Measurements from ENCODE around the gene TOLLIP.

Gene TOLLIP

DNA sequence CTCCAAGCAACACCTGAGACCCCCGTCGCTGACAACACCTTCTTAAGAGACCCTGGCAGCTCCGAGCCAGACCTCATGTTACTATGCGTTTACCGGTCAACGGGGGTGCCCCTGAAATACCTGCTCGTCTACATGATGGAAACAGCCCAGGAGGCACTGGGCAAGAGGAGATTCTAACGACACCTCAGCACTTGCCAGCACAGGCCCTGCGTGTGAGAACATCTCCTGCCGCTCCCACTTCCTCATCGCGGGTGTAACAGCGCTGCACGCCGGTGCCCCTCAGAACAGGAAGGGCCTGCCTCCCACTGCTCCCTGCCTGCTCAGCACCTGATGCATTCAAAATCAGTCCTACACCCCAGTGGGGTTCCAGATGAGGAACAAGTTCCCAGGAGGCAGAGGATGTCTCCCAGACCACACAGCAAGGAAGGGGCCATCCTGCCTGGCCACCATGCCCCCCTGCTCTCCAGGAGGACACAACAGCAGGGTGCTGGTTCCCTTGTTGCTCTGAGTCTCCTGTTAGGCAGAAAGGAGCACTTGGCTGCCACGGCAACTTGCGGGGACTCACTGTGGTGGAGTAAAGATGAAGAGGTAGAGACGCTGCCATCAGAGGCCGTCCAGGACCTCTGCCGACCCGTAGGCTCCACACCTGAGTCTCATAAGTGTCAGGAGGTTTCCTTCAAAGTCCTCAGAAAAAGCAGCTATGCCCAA, 2.1 kb downstream of the TOLLIP start:
- H3K4me3 ChIP-seq (ENCODE audit: low read length), result no peak overlapping the region
- no peak overlapping the region for H3K9ac ChIP-seq (ENCODE audit: low read depth, low read length)
- no peaks in the 10 kb centered on the region for H3K4me1 ChIP-seq (ENCODE audit: insufficient read depth, low read length)
- 0 out of 2 replicates have a peak, but pooled peaks cover 8% of the 10 kb centered on the region for H3K9me3 ChIP-seq (ENCODE audit: insufficient read depth, low read depth, low read length)
- no peaks in the 10 kb centered on the region for H3K27me3 ChIP-seq (ENCODE audit: insufficient read depth, low read length)
- no peak overlapping the region for H3K27ac ChIP-seq (ENCODE audit: low read length)
- no peaks in the 10 kb centered on the region for H3K36me3 ChIP-seq (ENCODE audit: insufficient read depth, low read depth, low read length)

DNA sequence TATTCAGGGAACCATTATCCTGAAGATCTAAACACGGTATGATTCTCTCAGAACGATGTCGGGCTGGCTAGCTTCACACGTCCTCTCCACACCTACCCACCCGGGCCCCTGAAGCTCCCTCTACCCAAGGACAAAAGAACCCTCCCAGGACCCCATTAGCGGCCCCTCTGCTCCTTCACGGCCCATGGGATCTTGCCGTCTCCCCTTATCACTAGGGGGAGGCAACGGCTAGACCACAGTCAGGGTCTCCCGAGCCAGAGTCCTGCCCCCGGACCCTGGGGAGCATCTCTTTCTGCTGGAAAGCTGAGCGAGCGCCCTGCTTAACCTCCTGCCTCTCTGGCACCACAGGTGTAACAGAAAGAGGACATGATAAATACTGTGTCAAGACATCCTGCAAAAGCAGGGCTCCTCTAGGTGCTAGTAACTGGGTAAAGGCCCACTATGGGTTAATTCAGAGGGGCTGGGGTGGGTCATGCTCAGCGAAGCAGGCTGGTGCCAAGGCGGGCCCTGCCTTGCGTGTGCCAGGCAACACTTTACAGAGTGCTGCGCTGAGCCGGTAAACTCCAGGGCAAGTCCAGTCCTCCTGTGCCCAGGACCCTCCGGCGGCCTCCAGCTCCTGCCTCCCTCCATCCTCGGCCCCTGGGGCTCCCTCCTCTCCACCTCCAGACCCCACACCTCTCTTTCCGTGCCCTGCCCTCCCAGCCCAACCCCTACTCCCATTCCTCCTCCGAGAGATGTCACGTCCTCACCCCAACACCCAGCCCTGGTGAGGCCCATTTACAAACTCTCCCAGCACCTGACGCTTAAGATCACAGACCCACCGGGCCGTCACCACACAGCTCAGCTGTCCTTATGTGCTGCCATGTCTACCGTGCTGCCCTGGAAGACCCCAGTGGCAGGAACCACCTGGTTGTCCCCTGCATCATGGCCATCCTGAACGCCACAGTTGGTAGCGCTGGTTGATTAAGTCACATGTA, 3.0 kb downstream of the TOLLIP start:
- no peak overlapping the region for H3K27ac ChIP-seq (ENCODE audit: low read length)
- no peaks in the 10 kb centered on the region for H3K4me1 ChIP-seq (ENCODE audit: insufficient read depth, low read length)
- H3K9ac ChIP-seq (ENCODE audit: low read depth, low read length), result no peak overlapping the region
- H3K4me3 ChIP-seq (ENCODE audit: low read length), result no peak overlapping the region
- 0 out of 2 replicates have a peak, but pooled peaks cover under 1% of the 10 kb centered on the region for H3K9me3 ChIP-seq (ENCODE audit: insufficient read depth, low read depth, low read length)
- H3K36me3 ChIP-seq (ENCODE audit: insufficient read depth, low read depth, low read length), result no peaks in the 10 kb centered on the region
- no peaks in the 10 kb centered on the region for H3K27me3 ChIP-seq (ENCODE audit: insufficient read depth, low read length)

DNA sequence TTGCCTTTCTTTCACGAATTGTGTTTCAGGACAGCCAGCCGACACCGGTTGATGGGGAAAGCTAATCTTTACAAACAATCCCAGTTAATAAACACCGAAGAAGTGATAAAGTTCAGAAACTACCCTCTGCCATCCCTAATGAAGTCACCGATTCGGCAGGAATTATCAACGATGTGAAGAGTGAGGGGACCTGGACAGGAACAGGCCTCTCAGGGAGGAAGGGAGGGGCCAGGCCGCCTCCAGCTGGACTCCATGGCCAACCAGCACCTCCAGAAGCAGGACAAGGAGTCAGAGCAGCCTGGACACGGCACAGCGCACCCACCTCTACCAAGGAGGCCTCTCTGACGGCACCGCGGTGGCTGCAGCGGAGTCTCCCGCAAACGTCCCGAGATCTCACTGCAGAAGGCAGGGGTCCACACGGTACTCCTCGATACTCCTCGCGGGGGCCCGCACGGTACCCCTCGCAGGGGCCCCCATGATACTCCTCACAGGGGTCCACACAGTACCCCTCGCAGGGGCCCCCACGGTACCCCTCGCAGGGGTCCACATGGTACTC, 3.9 kb downstream of the TOLLIP start:
- no peaks in the 10 kb centered on the region for H3K36me3 ChIP-seq (ENCODE audit: insufficient read depth, low read depth, low read length)
- H3K9ac ChIP-seq (ENCODE audit: low read depth, low read length), result no peak overlapping the region
- H3K4me1 ChIP-seq (ENCODE audit: insufficient read depth, low read length), result no peaks in the 10 kb centered on the region
- H3K27me3 ChIP-seq (ENCODE audit: insufficient read depth, low read length), result no peaks in the 10 kb centered on the region
- H3K27ac ChIP-seq (ENCODE audit: low read length), result no peak overlapping the region
- no peak overlapping the region for H3K4me3 ChIP-seq (ENCODE audit: low read length)
- no peaks in the 10 kb centered on the region for H3K9me3 ChIP-seq (ENCODE audit: insufficient read depth, low read depth, low read length)

DNA sequence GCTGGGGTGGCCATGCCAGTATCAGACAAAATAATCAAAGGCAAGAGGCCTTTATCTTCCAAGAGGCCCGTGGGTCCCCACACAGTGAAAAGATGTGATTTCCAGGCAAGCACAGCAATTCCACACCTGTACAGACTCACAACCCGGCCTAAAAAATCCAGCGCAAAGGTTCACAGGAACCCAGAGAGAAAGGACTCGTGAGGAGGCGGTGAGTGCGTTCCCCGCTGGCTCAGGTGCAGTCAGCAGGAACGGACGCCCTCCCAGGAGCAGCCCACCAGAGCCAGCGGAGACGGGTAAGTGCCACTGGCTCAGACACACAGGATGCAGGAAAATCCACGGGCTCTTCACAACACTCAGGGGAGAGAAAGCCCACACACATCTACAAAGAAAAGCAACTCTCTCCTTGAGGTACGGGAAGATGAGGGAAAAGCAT, 4.4 kb downstream of the TOLLIP start:
- H3K36me3 ChIP-seq (ENCODE audit: insufficient read depth, low read depth, low read length), result no peaks in the 10 kb centered on the region
- H3K9ac ChIP-seq (ENCODE audit: low read depth, low read length), result no peak overlapping the region

DNA sequence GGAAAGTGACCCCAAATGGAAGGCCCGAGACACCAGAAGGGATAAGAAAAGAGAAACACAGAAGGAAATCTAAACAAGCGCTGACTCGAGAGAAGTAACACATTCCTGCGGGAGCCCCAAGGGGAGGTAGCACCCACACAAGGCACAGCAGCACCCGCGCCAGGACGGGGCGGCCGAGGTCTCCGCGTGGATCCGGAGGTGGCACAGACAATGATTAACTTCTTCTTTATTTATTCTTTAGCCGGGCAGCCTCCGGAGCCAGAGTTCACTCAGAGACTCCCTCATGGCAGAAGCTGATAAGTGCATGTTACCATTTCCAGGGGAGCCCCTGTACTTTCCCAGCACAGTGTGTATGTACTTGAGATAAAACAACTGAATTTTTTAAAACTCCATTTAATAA, 5.1 kb downstream of the TOLLIP start:
- H3K27me3 ChIP-seq (ENCODE audit: insufficient read depth, low read length), result no peaks in the 10 kb centered on the region
- H3K4me3 ChIP-seq (ENCODE audit: low read length), result no peak overlapping the region
- H3K4me1 ChIP-seq (ENCODE audit: insufficient read depth, low read length), result no peaks in the 10 kb centered on the region
- no peak overlapping the region for H3K27ac ChIP-seq (ENCODE audit: low read length)
- no peaks in the 10 kb centered on the region for H3K36me3 ChIP-seq (ENCODE audit: insufficient read depth, low read depth, low read length)
- no peak overlapping the region for H3K9ac ChIP-seq (ENCODE audit: low read depth, low read length)
- no peaks in the 10 kb centered on the region for H3K9me3 ChIP-seq (ENCODE audit: insufficient read depth, low read depth, low read length)

More for the DNA sequence above, 4.4 kb downstream of the TOLLIP start:
- no peaks in the 10 kb centered on the region for H3K9me3 ChIP-seq (ENCODE audit: insufficient read depth, low read depth, low read length)
- no peaks in the 10 kb centered on the region for H3K4me1 ChIP-seq (ENCODE audit: insufficient read depth, low read length)
- no peak overlapping the region for H3K4me3 ChIP-seq (ENCODE audit: low read length)
- H3K27me3 ChIP-seq (ENCODE audit: insufficient read depth, low read length), result no peaks in the 10 kb centered on the region
- no peak overlapping the region for H3K27ac ChIP-seq (ENCODE audit: low read length)

DNA sequence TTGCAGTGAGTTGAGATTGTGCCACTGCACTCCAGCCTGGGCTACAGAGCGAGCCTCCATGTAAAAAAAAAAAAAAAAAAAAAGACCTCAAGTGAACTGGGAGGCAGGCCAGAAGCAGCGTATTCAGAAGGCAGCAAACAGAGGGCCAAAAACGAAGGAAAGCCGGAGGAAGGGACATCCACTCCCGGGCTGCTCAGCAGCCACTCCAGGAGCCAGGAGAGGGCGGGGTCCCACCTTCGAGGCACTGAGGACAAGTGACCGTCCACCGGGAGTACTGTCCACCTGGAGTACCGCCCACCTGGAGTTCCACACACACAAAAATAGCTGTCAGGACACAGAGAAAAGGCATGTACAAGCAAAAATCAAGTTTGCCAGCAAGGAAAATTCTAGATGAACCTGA, 5.5 kb downstream of the TOLLIP start:
- H3K9me3 ChIP-seq (ENCODE audit: insufficient read depth, low read depth, low read length), result no peaks in the 10 kb centered on the region
- H3K4me3 ChIP-seq (ENCODE audit: low read length), result no peak overlapping the region
- no peak overlapping the region for H3K9ac ChIP-seq (ENCODE audit: low read depth, low read length)
- H3K36me3 ChIP-seq (ENCODE audit: insufficient read depth, low read depth, low read length), result no peaks in the 10 kb centered on the region
- H3K27ac ChIP-seq (ENCODE audit: low read length), result no peak overlapping the region
- no peaks in the 10 kb centered on the region for H3K27me3 ChIP-seq (ENCODE audit: insufficient read depth, low read length)
- H3K4me1 ChIP-seq (ENCODE audit: insufficient read depth, low read length), result no peaks in the 10 kb centered on the region

DNA sequence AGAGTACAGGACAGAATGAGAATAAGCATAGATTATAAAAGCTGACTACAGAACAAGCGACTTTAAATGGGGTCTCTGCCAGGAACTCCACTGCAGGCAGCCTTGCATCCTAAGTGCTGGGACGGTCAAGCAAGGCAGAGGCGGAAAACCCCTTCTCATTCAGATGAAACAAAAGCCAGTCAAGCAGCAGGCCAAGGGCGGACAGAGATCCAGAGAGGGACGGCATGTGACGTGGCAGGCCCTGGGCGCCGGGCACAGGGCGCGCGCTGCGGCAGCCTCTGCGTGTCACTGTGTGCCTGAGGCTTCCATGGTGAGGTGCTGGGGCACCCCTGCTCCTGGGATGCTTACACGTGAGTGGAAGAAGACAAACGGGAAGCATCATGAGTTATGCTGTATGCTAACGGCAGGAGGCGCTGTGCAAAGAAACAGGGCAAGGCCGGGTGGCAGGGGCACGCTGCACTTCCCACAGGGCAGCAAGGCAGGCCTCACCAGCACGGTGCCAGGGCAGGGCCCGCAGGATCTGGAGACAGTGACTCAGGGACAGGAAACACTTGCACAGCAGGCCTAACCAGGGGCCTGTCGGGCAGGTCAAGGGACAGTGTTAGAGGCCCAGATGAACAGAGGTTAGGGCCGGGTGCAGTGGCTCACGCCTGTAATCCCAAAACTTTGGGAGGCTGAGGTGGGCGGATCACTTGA, 6.2 kb downstream of the TOLLIP start:
- no peak overlapping the region for H3K27ac ChIP-seq (ENCODE audit: low read length)
- H3K4me3 ChIP-seq (ENCODE audit: low read length), result no peak overlapping the region
- no peaks in the 10 kb centered on the region for H3K4me1 ChIP-seq (ENCODE audit: insufficient read depth, low read length)
- no peaks in the 10 kb centered on the region for H3K27me3 ChIP-seq (ENCODE audit: insufficient read depth, low read length)
- no peak overlapping the region for H3K9ac ChIP-seq (ENCODE audit: low read depth, low read length)
- no peaks in the 10 kb centered on the region for H3K9me3 ChIP-seq (ENCODE audit: insufficient read depth, low read depth, low read length)
- no peaks in the 10 kb centered on the region for H3K36me3 ChIP-seq (ENCODE audit: insufficient read depth, low read depth, low read length)

DNA sequence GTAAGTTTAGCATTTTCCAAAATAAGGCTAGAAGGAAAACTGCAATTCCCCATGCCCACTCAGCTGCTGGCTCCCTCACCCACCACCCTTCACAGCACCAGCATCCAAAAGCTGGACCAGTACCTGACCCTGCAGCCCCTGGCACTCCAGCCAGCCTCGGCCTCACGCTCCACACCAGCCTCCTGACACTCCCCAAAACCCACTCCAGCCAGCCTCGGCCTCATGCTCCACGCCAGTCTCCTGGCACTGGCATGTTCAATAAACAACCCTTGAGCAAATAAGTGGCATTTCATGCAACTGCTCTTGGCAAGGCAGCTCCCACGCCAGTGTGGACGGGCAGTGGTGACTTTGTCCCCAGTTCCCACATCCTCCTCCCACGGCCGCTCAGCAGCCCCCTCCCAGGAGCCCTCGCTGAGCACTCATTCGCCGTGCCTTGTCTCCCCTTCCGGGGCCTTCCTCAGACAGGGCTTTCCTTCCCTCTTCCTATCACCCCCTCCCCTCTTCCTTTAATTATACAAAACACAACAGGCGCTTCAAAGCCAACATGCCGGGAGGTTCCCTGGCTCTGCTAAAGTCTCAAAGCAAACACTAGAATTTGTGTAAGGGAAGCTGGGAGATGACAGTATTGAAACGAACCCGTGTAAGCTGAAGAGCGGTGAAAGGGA, 6.8 kb downstream of the TOLLIP start:
- Histone ChIP-seq H3K9ac (ENCODE audit: low read depth, low read length) (no peak overlapping the region), H3K9me3 (ENCODE audit: insufficient read depth, low read depth, low read length) (no peaks in the 10 kb centered on the region), H3K36me3 (ENCODE audit: insufficient read depth, low read depth, low read length) (no peaks in the 10 kb centered on the region), H3K4me1 (ENCODE audit: insufficient read depth, low read length) (no peaks in the 10 kb centered on the region), H3K4me3 (ENCODE audit: low read length) (no peak overlapping the region), H3K27me3 (ENCODE audit: insufficient read depth, low read length) (no peaks in the 10 kb centered on the region), H3K27ac (ENCODE audit: low read length) (no peak overlapping the region)

DNA sequence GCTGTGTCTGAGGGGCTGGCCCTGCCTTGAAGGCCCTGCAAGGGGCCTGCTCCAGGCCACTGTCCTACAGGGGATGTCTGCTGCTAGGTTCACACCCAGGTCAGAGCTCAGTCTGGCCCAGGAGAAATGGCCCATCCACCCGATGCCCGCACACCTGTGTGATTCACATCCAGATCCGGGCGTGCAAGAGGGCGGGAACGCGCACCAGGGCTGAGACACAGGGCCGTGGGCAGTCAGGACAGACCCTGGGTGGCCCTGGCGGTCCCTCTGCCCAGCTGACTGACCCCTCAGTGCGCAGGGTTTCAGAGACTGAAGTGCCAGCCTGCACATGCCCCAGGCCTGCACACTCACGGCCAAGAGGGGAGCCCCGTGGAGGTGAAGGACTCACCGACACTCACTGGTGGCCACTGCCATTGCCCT, 7.4 kb downstream of the TOLLIP start:
- H3K27me3 ChIP-seq (ENCODE audit: insufficient read depth, low read length), result no peaks in the 10 kb centered on the region

DNA sequence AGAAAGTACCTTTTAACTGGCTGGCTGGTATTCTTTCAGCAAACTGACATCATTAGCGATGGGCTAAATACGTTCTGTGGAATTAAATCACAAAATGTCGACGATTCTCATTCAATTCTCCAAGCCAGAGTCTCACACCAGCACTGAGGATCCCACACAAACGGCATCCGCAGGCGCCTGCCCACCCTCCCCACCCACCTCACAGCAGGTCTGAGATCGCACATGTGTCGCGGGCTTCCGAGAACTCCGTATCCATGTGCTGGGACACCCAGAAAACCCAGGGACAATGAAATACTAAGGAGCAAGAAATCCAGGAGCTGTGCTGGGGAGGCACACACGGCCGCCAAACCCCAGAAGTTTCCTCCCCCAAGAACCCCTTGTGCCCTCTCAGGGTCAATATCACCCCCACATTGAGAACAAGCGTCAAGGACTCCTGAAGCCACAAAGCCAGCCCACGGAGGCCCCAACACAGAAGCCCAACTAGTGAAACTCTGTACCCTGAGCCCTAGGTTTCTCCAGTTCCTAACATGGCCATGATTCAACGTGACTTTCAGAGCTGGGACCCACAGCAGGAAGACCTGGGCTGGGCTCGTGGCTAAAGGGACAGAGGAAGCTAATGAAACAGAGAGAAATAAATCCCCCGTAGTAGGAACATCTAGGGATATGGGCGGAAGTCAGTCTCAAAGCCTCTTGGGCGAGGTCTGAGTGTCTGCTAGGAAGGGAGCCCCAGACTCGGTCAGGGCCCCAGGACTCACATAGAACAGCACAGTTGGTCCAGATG, 8.0 kb downstream of the TOLLIP start:
- H3K4me1 ChIP-seq (ENCODE audit: insufficient read depth, low read length), result no peaks in the 10 kb centered on the region
- H3K36me3 ChIP-seq (ENCODE audit: insufficient read depth, low read depth, low read length), result no peaks in the 10 kb centered on the region
- no peaks in the 10 kb centered on the region for H3K27me3 ChIP-seq (ENCODE audit: insufficient read depth, low read length)
- H3K9me3 ChIP-seq (ENCODE audit: insufficient read depth, low read depth, low read length), result no peaks in the 10 kb centered on the region
- no peak overlapping the region for H3K9ac ChIP-seq (ENCODE audit: low read depth, low read length)
- H3K27ac ChIP-seq (ENCODE audit: low read length), result no peak overlapping the region
- no peak overlapping the region for H3K4me3 ChIP-seq (ENCODE audit: low read length)

More for the DNA sequence above, 7.4 kb downstream of the TOLLIP start:
- Histone ChIP-seq H3K9ac (ENCODE audit: low read depth, low read length) (no peak overlapping the region), H3K9me3 (ENCODE audit: insufficient read depth, low read depth, low read length) (no peaks in the 10 kb centered on the region), H3K36me3 (ENCODE audit: insufficient read depth, low read depth, low read length) (no peaks in the 10 kb centered on the region), H3K4me3 (ENCODE audit: low read length) (no peak overlapping the region), H3K27ac (ENCODE audit: low read length) (no peak overlapping the region), H3K4me1 (ENCODE audit: insufficient read depth, low read length) (no peaks in the 10 kb centered on the region)
